Right lobe of liver (tissue), 6 donors: ENCODE data around the gene FITM2. TPM values are rescaled to one million over a fixed set of nuclear protein-coding genes. Genes with fewer than 3 reads are reported as not detected.
"Not testable (repeated sequence)": the region's sequence is repeated elsewhere in the genome, so short reads cannot be mapped to it uniquely, and the experiment has no call there.

Source experiments
- ATAC-seq, 4 donors: fragments of 200-7000 bp; cut with Tn5 transposase; one replicate each; pipeline ENCODE4 v1.9.1; 2020; ENCODE audit warnings: mild to moderate bottlenecking in 4 of 4, moderate library complexity in 4 of 4
- DNase-seq, 3 donors: peaks; one replicate each; pipeline ENCODE4 v3.0.0-alpha.2; 2020
- H3K27ac ChIP-seq, 3 donors: fragments of 200-600 bp; one replicate each; pipeline ENCODE4 v1.8.0; 2022
- H3K27me3 ChIP-seq, 2 donors: fragments of 200-600 bp; one replicate each; pipeline ENCODE4 v1.8.0; 2022
- H3K36me3 ChIP-seq, 4 donors: fragments of 200-600 bp; sonication (generic) in 1 of 4; one replicate each; pipeline versions ENCODE4 v1.5.1 to v1.8.0; 2017 to 2022; ENCODE audit warnings: control low read depth in 1 of 4
- H3K4me1 ChIP-seq, 4 donors: fragments of 200-600 bp; sonication (generic) in 1 of 4; one replicate each; pipeline versions ENCODE4 v1.5.1 to v1.8.0; 2017 to 2022; ENCODE audit warnings: control low read depth in 1 of 4
- H3K4me3 ChIP-seq, 3 donors: fragments of 200-600 bp; one replicate each; pipeline ENCODE4 v1.8.0; 2022
- H3K9me3 ChIP-seq, 4 donors: fragments of 200-600 bp; sonication (generic) in 1 of 4; one replicate each; pipeline versions ENCODE4 v1.5.1 to v1.8.0; 2017 to 2022; ENCODE audit warnings: control low read depth in 1 of 4
- POLR2A ChIP-seq: fragments of 450-650 bp; IDR thresholded peaks from one replicate; pipeline ENCODE4 v1.6.1; 2017; ENCODE audit warnings: antibody characterized with exemption, mild to moderate bottlenecking
- WGBS: methylation state at CpG from one replicate; pipeline ENCODE4 v1.1.6; 2018; ENCODE audit warnings: low coverage, low lambda C conversion rate; ENCODE audit not compliant: insufficient coverage; ENCODE audit errors: missing lambda C conversion rate; 5-methylcytosine and 5-hydroxymethylcytosine counted together
- intact Hi-C, 2 donors: fragments of 100-400 bp; cut with DNase I; formaldehyde crosslinking; loops; one replicate each; pipeline versions ENCODE4 v1.11.2 to v1.14.1; 2022
- total RNA-seq, 6 experiments: library from RNA; depleted of rRNA in 2 of 6; stranded (reverse); fragments of >200 nt in 2 of 6; fragmentation: NEBNext Ultra II Directional in 3 of 6; extraction: Animal tissue kit (Norgen Biotek cat#: 25700) in 3 of 6; gene quantifications; one replicate each; pipeline versions ENCODE4 v1.1.0 to v1.2.4, GENCODE V29; 2016 to 2023
- TF ChIP-seq, protein P1 (sequence below), 4 donors: fragments of 200-600 bp in 3 of 4; fragments of 450-650 bp in 1 of 4; IDR thresholded peaks; one replicate each; pipeline versions ENCODE4 v1.5.1 to v1.8.0; 2016 to 2022; ENCODE audit warnings: antibody characterized with exemption in 4 of 4, mild to moderate bottlenecking in 2 of 4
- donor health status: DM: no; HTN: yes; CAD: no.
- donor health status: DM: no; HTN: no; CAD: no.
- donor health status: DM: no; HTN: no; CAD: no.
- donor health status: DM: no; HTN: yes; CAD: no.
- donor health status: DM: no; HTN: yes; CAD: no.

FITM2 gene
- total RNA-seq, 6 experiments from 2014 or later = 3.6 to 8.0 (median 6.4) TPM

DNA sequence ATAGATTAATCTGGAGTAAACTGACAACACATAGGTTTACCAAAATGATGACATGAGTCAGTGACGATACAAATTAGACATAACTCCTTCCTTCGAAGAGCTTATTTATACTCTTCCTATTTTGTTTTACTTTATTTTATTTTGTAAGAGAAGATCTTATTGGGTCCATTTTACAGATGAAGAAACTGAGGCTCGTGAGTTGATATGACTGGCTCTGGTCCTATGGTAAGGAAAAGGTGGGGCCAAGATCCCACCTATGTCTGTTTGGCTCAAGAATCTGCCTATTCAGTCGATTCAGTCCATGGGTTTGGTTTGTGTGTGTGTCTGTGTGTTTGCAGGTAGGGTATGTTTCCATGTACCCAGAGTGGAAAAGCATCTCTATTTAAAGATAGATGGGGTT, 17.4 kb upstream of the FITM2 start:
- no peaks in the 10 kb centered on the region for H3K27me3 ChIP-seq
- no peak overlapping the region for H3K27ac ChIP-seq
- 62% methylated on average over 4 of the region's 4 CpGs for WGBS
- ATAC-seq (no peak), DNase-seq (no peak)
- no peaks in the 10 kb centered on the region for H3K36me3 ChIP-seq
- intact Hi-C loops = no loop called here
- H3K9me3 ChIP-seq = no peaks in the 10 kb centered on the region
- no peak overlapping the region for H3K4me3 ChIP-seq
- H3K4me1 ChIP-seq = peaks cover 0 to 4% (median 0%) of the 10 kb centered on the region in 4 donors
- TF ChIP-seq, protein P1, sequence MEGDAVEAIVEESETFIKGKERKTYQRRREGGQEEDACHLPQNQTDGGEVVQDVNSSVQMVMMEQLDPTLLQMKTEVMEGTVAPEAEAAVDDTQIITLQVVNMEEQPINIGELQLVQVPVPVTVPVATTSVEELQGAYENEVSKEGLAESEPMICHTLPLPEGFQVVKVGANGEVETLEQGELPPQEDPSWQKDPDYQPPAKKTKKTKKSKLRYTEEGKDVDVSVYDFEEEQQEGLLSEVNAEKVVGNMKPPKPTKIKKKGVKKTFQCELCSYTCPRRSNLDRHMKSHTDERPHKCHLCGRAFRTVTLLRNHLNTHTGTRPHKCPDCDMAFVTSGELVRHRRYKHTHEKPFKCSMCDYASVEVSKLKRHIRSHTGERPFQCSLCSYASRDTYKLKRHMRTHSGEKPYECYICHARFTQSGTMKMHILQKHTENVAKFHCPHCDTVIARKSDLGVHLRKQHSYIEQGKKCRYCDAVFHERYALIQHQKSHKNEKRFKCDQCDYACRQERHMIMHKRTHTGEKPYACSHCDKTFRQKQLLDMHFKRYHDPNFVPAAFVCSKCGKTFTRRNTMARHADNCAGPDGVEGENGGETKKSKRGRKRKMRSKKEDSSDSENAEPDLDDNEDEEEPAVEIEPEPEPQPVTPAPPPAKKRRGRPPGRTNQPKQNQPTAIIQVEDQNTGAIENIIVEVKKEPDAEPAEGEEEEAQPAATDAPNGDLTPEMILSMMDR (IDR thresholded peaks at IDR 0.05) = no peak

DNA sequence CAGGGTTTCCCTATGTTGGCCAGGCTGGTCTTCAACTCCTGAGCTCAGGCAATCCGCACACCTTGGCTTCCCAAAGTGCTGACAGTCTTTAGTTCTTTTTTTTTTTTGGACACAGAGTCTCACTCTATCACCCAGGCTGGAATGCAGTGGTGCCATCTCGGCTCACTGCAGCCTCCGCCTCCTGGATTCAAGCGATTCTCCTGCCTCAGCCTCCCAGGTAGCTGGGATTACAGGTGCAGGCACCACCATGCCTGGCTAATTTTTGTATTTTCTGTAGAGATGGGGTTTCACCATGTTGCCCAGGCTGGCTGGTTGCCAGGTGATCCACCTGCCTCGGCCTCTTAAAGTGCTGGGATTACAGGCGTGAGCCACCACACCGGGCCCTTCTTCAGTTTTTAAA, 16.7 kb upstream of the FITM2 start:
- H3K36me3 ChIP-seq, DNase-seq, H3K27me3 ChIP-seq, ATAC-seq, intact Hi-C loops, H3K4me3 ChIP-seq, H3K4me1 ChIP-seq, H3K9me3 ChIP-seq, H3K27ac ChIP-seq: not testable (repeated sequence)
- WGBS = 82% methylated on average over 3 of the region's 7 CpGs

DNA sequence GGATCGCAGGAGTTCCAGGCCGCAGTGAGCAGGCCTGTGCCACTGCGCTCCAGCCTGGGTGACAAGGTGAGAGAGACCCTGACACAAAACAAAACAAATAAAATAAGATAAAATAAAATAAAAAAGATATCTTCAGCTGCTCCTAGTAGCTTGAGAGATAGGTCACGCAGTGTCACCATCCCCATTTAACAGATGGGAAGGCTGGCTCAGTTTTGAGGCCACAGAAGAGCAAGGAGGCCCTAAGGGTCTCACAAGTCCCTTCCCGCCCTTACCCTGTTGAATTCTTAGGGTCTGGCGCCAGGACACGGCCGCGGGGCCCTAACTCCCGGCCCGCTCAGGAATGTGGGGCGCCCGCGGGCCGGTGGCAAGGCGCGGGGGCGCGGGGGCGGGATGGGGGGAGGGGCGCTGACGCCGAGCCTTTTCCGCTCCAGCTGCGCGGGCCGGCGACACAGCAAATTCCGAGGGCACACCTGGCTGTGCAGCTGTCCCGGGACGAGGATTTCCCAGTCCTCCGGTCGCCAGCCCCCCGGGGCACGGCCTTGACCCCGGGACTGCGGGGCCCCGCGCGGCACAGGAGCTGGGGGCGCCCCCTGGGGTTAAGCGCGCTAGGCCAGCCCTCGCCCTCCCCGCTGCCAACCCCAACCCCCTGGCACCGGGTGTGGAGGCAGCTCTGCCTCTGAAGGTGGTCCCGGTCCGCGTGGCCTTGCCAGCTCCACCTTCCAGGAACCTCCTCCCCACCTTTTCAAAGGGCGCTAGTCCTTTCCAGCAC, 15.6 kb upstream of the FITM2 start:
- DNase-seq = no peak
- intact Hi-C loops = no loop called here
- 73% methylated on average over 5 of the region's 50 CpGs for WGBS
- no peak for TF ChIP-seq POLR2A
- TF ChIP-seq, protein P1 (IDR thresholded peaks at IDR 0.05) = no peak
- Histone ChIP-seq H3K27me3 (no peaks in the 10 kb centered on the region), H3K9me3 (no peaks in the 10 kb centered on the region), H3K4me1 (peaks cover 0 to 4% (median 0%) of the 10 kb centered on the region in 4 donors), H3K27ac (no peak overlapping the region), H3K4me3 (peak overlapping the region in 1 of 3 donors; percentile 35), H3K36me3 (no peaks in the 10 kb centered on the region)
- peak in 2 of 4 donors; percentile 21 to 27 for ATAC-seq

DNA sequence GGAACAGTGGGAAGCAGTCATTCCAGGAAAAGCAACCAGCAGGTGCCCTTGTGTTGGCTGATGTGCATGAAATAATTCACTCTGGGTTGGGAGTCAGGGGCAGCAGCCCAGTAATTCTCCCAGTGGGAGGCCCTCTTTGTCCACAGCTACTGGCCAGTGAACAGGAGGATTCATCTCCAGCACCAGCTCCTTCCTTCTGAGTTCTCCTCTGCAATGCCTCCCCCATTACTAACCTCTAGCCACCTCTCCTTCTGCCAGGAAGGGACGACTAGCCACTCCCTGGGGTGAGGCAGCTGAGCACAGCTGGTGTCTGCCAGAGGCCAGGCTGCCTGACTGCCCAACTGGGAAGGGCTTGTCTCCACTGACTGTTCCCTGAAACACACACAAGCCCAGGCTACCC, 13.3 kb upstream of the FITM2 start:
- H3K27ac ChIP-seq = no peak overlapping the region
- WGBS = 33% methylated on average over 1 of the region's 1 CpG
- ATAC-seq (peak in 1 of 4 donors; percentile 35), DNase-seq (no peak)
- no peaks in the 10 kb centered on the region for H3K36me3 ChIP-seq
- intact Hi-C loops = no loop called here
- peaks cover 0 to 4% (median 0%) of the 10 kb centered on the region in 4 donors for H3K4me1 ChIP-seq
- H3K9me3 ChIP-seq = no peaks in the 10 kb centered on the region
- H3K4me3 ChIP-seq = no peak overlapping the region
- no peak for TF ChIP-seq POLR2A
- TF ChIP-seq, protein P1 (IDR thresholded peaks at IDR 0.05) = no peak
- H3K27me3 ChIP-seq = no peaks in the 10 kb centered on the region

DNA sequence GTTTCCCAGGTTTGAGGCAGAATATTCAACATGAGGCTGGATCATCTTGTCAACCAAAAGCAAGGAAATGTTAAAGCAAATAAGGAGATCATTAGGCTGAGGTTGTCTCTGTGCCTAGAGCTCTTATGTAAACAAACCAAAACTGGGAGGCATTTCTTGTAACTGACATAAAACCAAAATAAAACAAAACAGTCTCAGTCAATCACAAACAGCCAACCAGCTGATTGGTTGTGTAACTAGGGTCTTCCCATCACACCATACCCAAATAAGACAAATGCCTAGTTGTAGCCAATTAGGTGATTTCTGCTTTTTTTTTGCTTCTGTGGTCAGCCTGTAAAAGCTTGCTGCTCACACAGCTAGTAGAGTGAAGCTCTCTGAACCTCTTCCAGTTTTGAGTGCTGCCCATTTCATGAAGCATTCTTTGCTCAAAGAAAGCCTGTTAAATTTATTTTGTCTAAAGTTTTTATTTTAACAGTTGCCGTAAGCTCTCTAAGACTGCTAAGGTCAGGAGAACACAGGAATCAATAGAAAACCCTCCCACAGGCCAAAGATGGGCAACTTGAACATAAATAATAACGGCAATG, 8.9 kb upstream of the FITM2 start:
- TF ChIP-seq, protein P1 (IDR thresholded peaks at IDR 0.05) = no peak
- TF ChIP-seq POLR2A = no peak
- no peaks in the 10 kb centered on the region for H3K9me3 ChIP-seq
- DNase-seq = no peak
- intact Hi-C loops = no loop called here
- H3K4me3 ChIP-seq = no peak overlapping the region
- no peak overlapping the region for H3K27ac ChIP-seq
- no peaks in the 10 kb centered on the region for H3K4me1 ChIP-seq
- WGBS = 72% methylated on average over 2 of the region's 2 CpGs
- peak in 1 of 4 donors; percentile 65 for ATAC-seq
- H3K27me3 ChIP-seq = no peaks in the 10 kb centered on the region
- H3K36me3 ChIP-seq = no peaks in the 10 kb centered on the region
